CD4-positive, alpha-beta T cell treated with Interleukin-17A for 1 hour (primary cell): Measurements from ENCODE around the gene CLCN5.

Source experiments
- DNase-seq: peaks from one replicate; pipeline ENCODE4 v3.0.0-alpha.2; 2020

CLCN5 gene

GRCh38 chrX:50093625-50094024 is 171.2 kb downstream of the CLCN5 start:
- no peak for DNase-seq

DNA sequence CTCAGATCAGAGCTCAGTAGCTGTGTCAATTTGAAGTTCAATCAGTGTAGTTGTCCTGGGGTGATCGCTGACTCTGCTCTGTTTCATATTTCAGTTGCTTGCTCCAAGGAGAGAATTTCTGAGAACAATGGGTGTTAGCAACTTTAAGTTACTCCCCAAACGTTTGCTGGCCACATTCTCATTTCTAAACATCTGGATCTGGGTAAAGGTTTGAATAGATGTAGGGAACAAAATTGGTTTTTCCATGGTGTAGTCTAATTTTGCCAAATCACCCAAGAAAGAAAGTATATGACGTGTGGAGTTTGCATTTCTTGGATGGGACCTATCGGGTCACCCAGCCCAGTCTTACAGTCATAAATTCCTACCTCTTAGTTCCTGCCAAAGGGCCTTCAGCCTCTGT is 174.7 kb downstream of the CLCN5 start:
- no peak for DNase-seq

- DNase-seq: no peak
Measured at GRCh38 chrX:50098241-50098640, 175.8 kb downstream of the CLCN5 start.

DNA sequence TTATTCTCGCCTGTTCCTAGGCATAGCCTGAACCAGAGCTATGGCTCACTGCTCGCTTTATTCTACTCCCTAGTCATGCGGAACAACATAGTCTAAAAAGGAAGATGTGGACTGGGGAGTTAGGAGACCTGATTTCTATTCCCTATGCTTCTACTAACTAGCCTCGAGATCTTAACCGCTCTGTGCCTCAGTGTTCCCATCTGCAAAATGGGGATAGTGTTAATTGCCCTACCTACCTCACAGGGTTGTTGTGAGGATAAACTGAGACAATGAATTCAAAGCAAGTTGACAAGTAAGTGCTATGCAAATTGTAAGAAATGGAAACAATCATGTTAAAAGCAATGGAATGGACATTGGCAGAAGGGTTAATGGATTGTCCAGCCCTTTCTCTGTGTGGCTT is 176.4 kb downstream of the CLCN5 start:
- no peak for DNase-seq

- no peak for DNase-seq
Measured at GRCh38 chrX:50099331-50099730, 176.9 kb downstream of the CLCN5 start.

DNA sequence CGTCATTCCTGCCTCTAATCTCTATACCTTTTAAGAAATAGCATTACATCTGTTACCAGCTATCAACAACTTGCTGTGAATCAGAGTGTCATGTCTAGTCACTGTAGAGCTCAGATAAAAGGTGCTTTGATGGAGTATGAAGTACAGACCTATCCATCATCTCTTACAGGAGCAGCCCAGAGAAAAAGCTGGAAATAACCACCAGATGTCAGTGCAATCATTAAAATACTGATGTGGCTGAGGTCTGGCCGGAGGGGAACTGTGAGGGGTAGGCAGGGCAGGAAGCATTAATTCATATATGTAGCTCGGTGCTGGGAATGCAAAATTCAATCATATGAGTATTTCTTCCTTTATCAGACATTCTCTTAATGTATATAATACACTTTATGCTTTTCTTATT is 177.8 kb downstream of the CLCN5 start:
- peak; percentile 10 for DNase-seq

- DNase-seq: no peak
Measured at GRCh38 chrX:50103176-50103575, 180.8 kb downstream of the CLCN5 start.

DNA sequence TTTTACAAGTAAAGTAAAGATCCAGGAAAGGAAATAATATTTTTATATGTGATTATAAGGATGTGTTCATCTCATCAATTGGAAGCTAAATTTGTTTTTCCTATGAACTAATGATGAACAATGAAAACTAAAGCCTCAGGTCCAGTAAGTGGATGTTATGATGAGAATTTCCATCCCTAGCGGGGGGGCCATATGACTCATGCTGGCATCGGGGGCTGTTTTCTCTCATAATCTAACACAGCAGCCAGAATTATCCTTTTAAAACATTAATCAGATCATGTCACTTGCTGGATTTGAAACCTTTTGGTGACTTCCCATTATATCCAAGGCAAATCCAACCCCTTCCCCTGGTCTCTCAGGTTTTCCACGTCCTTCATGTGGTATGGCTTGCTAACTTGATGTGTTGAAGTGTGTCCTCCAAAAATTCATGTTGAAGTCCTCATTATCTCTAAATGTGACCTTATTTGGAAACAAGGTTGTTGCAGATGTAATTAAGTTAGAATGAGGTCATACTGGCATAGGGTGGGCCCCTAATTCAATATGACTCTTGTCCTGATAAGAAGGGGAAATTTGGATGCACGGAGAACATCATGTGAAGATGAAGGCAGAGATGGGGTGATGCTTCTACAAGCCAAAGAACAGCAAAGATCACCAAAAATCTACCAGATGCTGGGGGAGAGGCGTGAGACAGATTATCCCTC is 181.6 kb downstream of the CLCN5 start:
- no peak for DNase-seq

DNA sequence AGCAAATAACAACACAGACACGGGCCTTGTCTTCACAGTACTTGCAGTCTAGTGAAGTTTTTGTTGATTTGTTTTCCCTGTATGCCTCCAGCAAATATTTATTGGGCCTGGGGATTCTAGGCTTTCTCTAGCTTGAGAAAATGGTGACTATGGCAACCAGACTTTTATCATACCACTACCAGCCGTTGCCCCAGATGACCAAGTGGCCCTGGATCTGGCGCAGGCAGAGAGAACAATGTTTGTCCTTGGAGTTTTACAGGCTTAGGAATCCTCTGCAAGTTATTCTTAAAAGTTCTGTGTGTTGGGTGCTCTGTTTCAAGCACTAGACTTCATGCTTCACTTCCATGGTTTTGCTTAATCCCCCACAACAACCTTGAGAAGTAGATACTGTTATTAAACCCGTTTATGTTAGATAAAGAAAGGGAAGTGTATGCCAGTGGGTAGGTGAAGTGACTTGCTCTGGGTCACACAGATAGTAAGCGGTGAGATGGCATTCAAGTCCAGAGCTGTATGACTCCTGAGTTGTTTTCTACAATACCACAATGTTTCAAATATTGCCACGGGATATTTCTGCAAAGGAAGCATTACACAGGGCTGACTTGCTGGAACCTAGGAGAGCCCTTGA is 183.8 kb downstream of the CLCN5 start:
- DNase-seq: no peak

- no peak for DNase-seq
Measured at GRCh38 chrX:50107470-50107869, 185.1 kb downstream of the CLCN5 start.

DNA sequence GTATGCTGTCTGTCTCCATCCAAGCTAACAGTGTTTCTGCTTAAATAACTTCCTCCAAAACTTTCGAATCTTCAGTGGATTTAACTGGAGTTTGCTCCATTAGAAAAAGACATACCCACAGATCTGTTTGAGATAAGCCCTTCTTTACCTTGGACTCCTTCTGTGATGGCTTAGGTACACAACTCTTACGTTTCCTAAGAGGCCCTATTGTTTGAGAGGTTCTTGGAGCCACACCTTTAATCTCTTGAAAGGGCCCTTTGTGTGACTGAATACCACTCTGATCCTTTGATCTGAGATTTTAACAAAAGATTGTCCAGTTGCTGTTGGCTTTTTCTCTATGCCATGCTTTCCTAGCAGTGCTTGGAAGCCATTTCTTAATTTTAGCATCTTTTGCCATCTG is 185.9 kb downstream of the CLCN5 start:
- no peak for DNase-seq

- no peak for DNase-seq
Measured at GRCh38 chrX:50111742-50112141, 189.3 kb downstream of the CLCN5 start.

- DNase-seq: no peak
Measured at GRCh38 chrX:50114113-50114512, 191.7 kb downstream of the CLCN5 start.

- no peak for DNase-seq
Measured at GRCh38 chrX:50115973-50116372, 193.6 kb downstream of the CLCN5 start.

DNA sequence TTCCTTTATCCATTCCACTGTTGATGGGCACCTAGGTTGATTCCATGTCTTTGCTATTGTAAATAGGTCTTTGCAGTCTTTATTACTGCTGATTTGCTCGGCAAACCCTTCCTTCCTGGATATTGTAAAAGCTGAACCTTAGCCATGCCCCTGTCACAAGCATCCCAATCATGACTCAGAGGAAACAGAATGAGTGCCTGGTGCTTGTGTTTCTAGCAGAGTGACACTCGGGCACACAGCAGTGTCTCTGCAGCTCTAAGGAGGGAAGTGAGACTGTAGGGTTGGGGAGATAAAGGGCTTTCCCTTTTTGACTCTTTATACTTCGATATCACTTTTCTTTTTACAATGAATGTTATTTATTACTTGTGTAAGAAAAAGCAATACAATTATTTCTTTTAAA is 195.1 kb downstream of the CLCN5 start:
- DNase-seq: no peak

DNA sequence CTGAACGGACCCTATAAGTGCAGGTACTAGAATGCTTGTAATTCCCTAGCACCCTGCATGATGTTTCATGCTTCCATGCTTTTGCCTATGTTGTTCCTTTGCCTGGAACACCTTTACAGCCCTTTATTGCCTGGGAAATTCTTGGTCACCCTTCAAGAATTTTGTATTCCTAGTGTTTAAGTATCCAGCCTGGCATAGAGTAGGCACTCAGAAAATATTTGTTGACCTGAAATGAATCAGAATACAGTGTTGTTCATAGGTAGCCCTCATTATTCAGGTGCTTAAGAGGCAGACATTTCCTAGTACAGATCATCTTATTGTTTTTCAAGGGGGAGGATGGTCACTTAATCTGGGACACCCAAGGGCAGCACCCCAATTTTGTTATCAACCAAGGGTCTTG is 203.1 kb downstream of the CLCN5 start:
- no peak for DNase-seq

- no peak for DNase-seq
Measured at GRCh38 chrX:50147972-50148371, 225.6 kb downstream of the CLCN5 start.
